K562 (cell line): ENCODE data around the gene MED29. TPM values are rescaled to one million over a fixed set of nuclear protein-coding genes. Genes with fewer than 3 reads are reported as not detected.

Experiments
- ATAC-seq: fragments of 200-7000 bp; cut with Tn5 transposase; 3 replicates; pipeline ENCODE4 v1.9.1; 2020; ENCODE audit warnings: moderate library complexity
- BruUV-seq: library from RNA; stranded (reverse); fragments of 400-500 nt; replicated peaks from 2 replicates; lab custom pipeline; 2021; lab: Mats Ljungman, UMichigan
- CTCF ChIA-PET: fragments of 300-600 bp; formaldehyde crosslinking; extraction: SDS; loops from one replicate; lab custom pipeline; 2021; ENCODE audit warnings: low intra/inter-chr PET ratio; lab: Yijun Ruan, JAX
- POLR2A ChIA-PET: fragments of 300-600, 350-650 bp; sonication (Branson Sonifier 250); formaldehyde crosslinking; extraction: SDS; loops from one replicate; lab custom pipeline; 2021; ENCODE audit warnings: antibody characterized with exemption, inconsistent platforms; lab: Yijun Ruan, JAX
- DNase-seq, 4 experiments: peaks; one replicate each; pipeline versions ENCODE4 v3.0.0 to v3.0.0-alpha.2; 2011 to 2018; ENCODE audit warnings: low spot score in 3 of 4, mixed read lengths in 3 of 4; ENCODE audit errors: extremely low read depth in 1 of 4
- FAIRE-seq: peaks from 2 replicates; lab custom pipeline; 2011; peaks lifted over from hg19 to GRCh38; lab: Jason Lieb, UNC
- H2AFZ ChIP-seq: 2 replicates; pipeline ENCODE4 v1.6.0; 2011; ENCODE audit warnings: low read depth, low read length, control low read depth, inconsistent platforms
- H3K27ac ChIP-seq: fragments of 200-600 bp; 3 replicates; pipeline ENCODE4 v1.8.0; 2011; ENCODE audit warnings: low read depth, mild to moderate bottlenecking, control low read depth, inconsistent platforms, low read length, moderate library complexity, mixed read lengths; ENCODE audit errors: extremely low read depth
- H3K27me3 ChIP-seq, 2 experiments: fragments of 300-600 bp in 1 of 2; 2 replicates in 1 of 2; 3 replicates in 1 of 2; pipeline versions ENCODE4 v1.6.0 to v1.8.0; 2011; ENCODE audit warnings: inconsistent platforms in 2 of 2, low read length in 2 of 2, mild to moderate bottlenecking in 1 of 2, mixed read lengths in 1 of 2, moderate library complexity in 1 of 2; ENCODE audit not compliant: control insufficient read depth in 2 of 2, insufficient read depth in 2 of 2
- H3K36me3 ChIP-seq: fragments of 300-600 bp; 3 replicates; pipeline ENCODE4 v1.8.0; 2011; ENCODE audit warnings: mild to moderate bottlenecking, low read length, inconsistent platforms; ENCODE audit not compliant: control insufficient read depth, insufficient read depth
- H3K4me1 ChIP-seq, 2 experiments: fragments of 200-600 bp in 1 of 2; replicated peaks in 1 of 2; 2 replicates in 1 of 2; 3 replicates in 1 of 2; pipeline versions ENCODE4 v1.5.1 to v1.8.0; 2011; ENCODE audit warnings: inconsistent platforms in 2 of 2, low read length in 2 of 2, mild to moderate bottlenecking in 1 of 2, mixed read lengths in 1 of 2, moderate library complexity in 1 of 2; ENCODE audit not compliant: control insufficient read depth in 2 of 2, insufficient read depth in 2 of 2
- H3K4me2 ChIP-seq: 2 replicates; pipeline ENCODE4 v1.6.1; 2011; ENCODE audit warnings: low read length, control low read depth, inconsistent platforms, mixed read lengths; ENCODE audit not compliant: insufficient read depth
- H3K4me3 ChIP-seq: fragments of 200-600 bp; sonication (generic), shearing (Covaris generic); 2 replicates; pipeline ENCODE4 v1.5.1; 2016; ENCODE audit warnings: control low read depth, inconsistent platforms
- H3K79me2 ChIP-seq: fragments of 200-600 bp; 3 replicates; pipeline ENCODE4 v1.8.0; 2011; ENCODE audit warnings: low read length, inconsistent platforms; ENCODE audit not compliant: control insufficient read depth, insufficient read depth
- H3K9ac ChIP-seq, 2 experiments: 2 replicates each; pipeline versions ENCODE4 v1.6.0 to v1.6.1; 2011; ENCODE audit warnings: low read depth in 2 of 2, low read length in 2 of 2, control low read depth in 1 of 2, inconsistent platforms in 1 of 2, mild to moderate bottlenecking in 1 of 2, mixed read lengths in 1 of 2; ENCODE audit not compliant: insufficient read depth in 1 of 2
- H3K9me1 ChIP-seq: one replicate; pipeline ENCODE4 v1.6.0; 2011; ENCODE audit warnings: inconsistent platforms, mild to moderate bottlenecking, low read length, moderate library complexity; ENCODE audit not compliant: control insufficient read depth, insufficient read depth
- H3K9me3 ChIP-seq: replicated peaks from 2 replicates; pipeline ENCODE4 v1.5.1; 2011; ENCODE audit warnings: low read depth, low read length, inconsistent platforms; ENCODE audit not compliant: control insufficient read depth, insufficient read depth
- H4K20me1 ChIP-seq: replicated peaks from 2 replicates; pipeline ENCODE4 v1.6.1; 2011; ENCODE audit warnings: low read length, inconsistent platforms, mixed read lengths; ENCODE audit not compliant: control insufficient read depth, insufficient read depth
- ARID3B ChIP-seq: fragments of 250-450 bp; sonication (Bioruptor Pico); IDR thresholded peaks from 2 replicates; pipeline ENCODE4 v1.4.0; 2020; ENCODE audit warnings: borderline replicate concordance
- DPF2 ChIP-seq: fragments of 450-650 bp; IDR thresholded peaks from 2 replicates; pipeline ENCODE4 v1.6.1; 2016
- FOSL1 ChIP-seq: fragments of 200-800 bp; sonication (Bioruptor generic); conservative IDR thresholded peaks from 2 replicates; pipeline ENCODE4 v1.6.1; 2016; ENCODE audit warnings: missing genetic modification characterization, missing compliant biosample characterization
- IFI16 ChIP-seq: fragments of 250-450 bp; sonication (Bioruptor Pico); IDR thresholded peaks from 2 replicates; pipeline ENCODE4 v2.1.2; 2022; ENCODE audit warnings: mild to moderate bottlenecking, inconsistent platforms
- MECOM ChIP-seq: fragments of 250-450 bp; sonication (Bioruptor Pico); IDR thresholded peaks from 2 replicates; pipeline ENCODE4 v1.8.0; 2022; ENCODE audit warnings: inconsistent platforms
- MEIS2 ChIP-seq: fragments of 450-650 bp; IDR thresholded peaks from 2 replicates; pipeline ENCODE4 v1.6.1; 2014; ENCODE audit warnings: mild to moderate bottlenecking; ENCODE audit not compliant: partially characterized antibody
- NR2C2 ChIP-seq, 2 experiments: fragments of 200-800 bp in 1 of 2; sonication (Bioruptor generic) in 1 of 2; sonication (generic) in 1 of 2; formaldehyde crosslinking in 1 of 2; IDR thresholded peaks; 2 replicates each; pipeline versions ENCODE4 v1.6.1 to v1.8.0; 2016 to 2022; ENCODE audit warnings: mild to moderate bottlenecking in 1 of 2, missing compliant biosample characterization in 1 of 2, missing genetic modification characterization in 1 of 2, missing genetic modification reagents in 1 of 2
- PKNOX1 ChIP-seq: fragments of 450-650 bp; IDR thresholded peaks from 2 replicates; pipeline ENCODE4 v1.6.1; 2016
- PRDM10 ChIP-seq: fragments of 450-650 bp; IDR thresholded peaks from 2 replicates; pipeline ENCODE4 v1.6.1; 2018; ENCODE audit not compliant: partially characterized antibody
- RCOR1 ChIP-seq, 2 experiments: IDR thresholded peaks; 2 replicates each; pipeline ENCODE4 v1.6.1; 2012; ENCODE audit warnings: low read depth in 2 of 2, low read length in 2 of 2, borderline replicate concordance in 1 of 2, improper control_type of control experiment in 1 of 2
- TEAD2 ChIP-seq: fragments of 450-650 bp; IDR thresholded peaks from 2 replicates; pipeline ENCODE4 v1.6.1; 2016; ENCODE audit warnings: missing genetic modification characterization, control low read depth, missing compliant biosample characterization
- ZBTB7A ChIP-seq: IDR thresholded peaks from 2 replicates; pipeline ENCODE4 v1.6.1; 2011; ENCODE audit warnings: low read depth, mild to moderate bottlenecking, low read length, moderate library complexity, borderline replicate concordance; ENCODE audit not compliant: control insufficient read depth
- ZKSCAN8 ChIP-seq: fragments of 200-800 bp; sonication (Bioruptor generic); IDR thresholded peaks from 2 replicates; pipeline ENCODE4 v1.6.1; 2016; ENCODE audit warnings: missing genetic modification characterization, missing compliant biosample characterization
- WGBS: fragments of 100-300 bp; shearing (Covaris generic); methylation state at CpG from one replicate; pipeline ENCODE4 v1.1.6; 2016; ENCODE audit warnings: low coverage, mixed read lengths; ENCODE audit not compliant: insufficient coverage; ENCODE audit errors: missing lambda C conversion rate; 5-methylcytosine and 5-hydroxymethylcytosine counted together
- in situ Hi-C: fragments of 300-500 bp; cut with MboI; formaldehyde crosslinking; loops from 4 replicates; pipeline ENCODE4 v1.15.0; 2018; ENCODE audit warnings: inconsistent platforms, mixed read lengths
- intact Hi-C: fragments of 100-400 bp; cut with micrococcal nuclease; formaldehyde crosslinking; loops from 2 replicates; pipeline ENCODE4 v1.14.2; 2022
- polyA plus RNA-seq, 8 experiments: library from polyadenylated mRNA; depleted of rRNA in 4 of 8; stranded (reverse) in 5 of 8; unstranded in 3 of 8; fragments of >200 nt; fragmentation: Nextera tagmentation in 2 of 8; fragmentation: Illumina TruSeq in 1 of 8; extraction: Ambion mirVana in 2 of 8; extraction: Trizol in 1 of 8; gene quantifications; 2 replicates each; pipeline versions ENCODE4 v1.2.1 to v1.2.3, GENCODE V29; 2011 to 2014; ENCODE audit warnings: inconsistent platforms in 1 of 8, missing spikeins in 1 of 8
- total RNA-seq, 7 experiments: library from RNA; depleted of rRNA in 6 of 7; stranded (reverse); fragments of >200 nt in 6 of 7; fragmentation: Illumina TruSeq in 2 of 7; extraction: Trizol in 2 of 7; gene quantifications; 2 replicates each; pipeline versions ENCODE4 v1.2.1 to v1.2.3, GENCODE V29; 2011 to 2021; ENCODE audit warnings: low replicate concordance in 1 of 7

The MED29 gene
- total and polyA plus RNA-seq, 9 of the 15 experiments (the other 6 are each of a cell fraction or from before 2014, with no cell fraction given): 1.8 to 22.6 (median 12.4) TPM

GRCh38 chr19:39347332-39348164 lies 43.6 kb upstream of the MED29 start:
- H3K4me3 ChIP-seq: no peak overlapping the region
- peak; percentile 52 for FAIRE-seq
- in situ Hi-C loops (no loop called here), intact Hi-C loops (no loop called here)
- ChIA-PET CTCF (no interaction called here), POLR2A (interaction anchor here (0.6 to 1.4 kb wide), 8 partner anchors 9 to 639 kb away, joined by 3 to 7 read pairs (median 4); partner anchors contain the start of genes MED29, PAF1 and RPS16)
- ATAC-seq: peak; percentile 66
- peaks cover 78% of the 10 kb centered on the region for H3K36me3 ChIP-seq
- H3K79me2 ChIP-seq: peaks cover 91% of the 10 kb centered on the region
- peak overlapping the region; percentile 48 for H3K4me2 ChIP-seq
- BruUV-seq: no TSS peak
- WGBS: 25% methylated on average over 4 of the region's 4 CpGs
- H3K27me3 ChIP-seq: no peaks in the 10 kb centered on the region
- H3K27ac ChIP-seq: peak overlapping the region; percentile 41; the same call in 2 of the 3 replicates
- peak in 2 of 4 experiments; percentile 40 to 60 for DNase-seq
- peaks cover 36 to 55% of the 10 kb centered on the region in 2 experiments for H3K4me1 ChIP-seq
- H3K9me1 ChIP-seq: peaks cover 12% of the 10 kb centered on the region
- H4K20me1 ChIP-seq: peaks cover 38% of the 10 kb centered on the region
- peak overlapping the region in 1 of 2 experiments; percentile 49; a peak in 1 of 4 replicates for H3K9ac ChIP-seq
- no peak overlapping the region for H2AFZ ChIP-seq
- H3K9me3 ChIP-seq: no peaks in the 10 kb centered on the region
- TF ChIP-seq ARID3B (CRISPR knock-in tag) (no peak), MEIS2 (peak; percentile 17), DPF2 (0 out of 2 replicates have a peak, but pooled peaks have one; percentile 15), PRDM10 (peak; percentile 90), MECOM (CRISPR knock-in tag) (peak; percentile 57; the same call in 1 of the 2 replicates), NR2C2 (CRISPR knock-in tag; IDR thresholded peaks at IDR 0.05) (no peak), NR2C2 (tag; IDR thresholded peaks at IDR 0.05) (peak; percentile 30; the same call in 1 of the 2 replicates), ZKSCAN8 (no peak), TEAD2 (tag) (0 out of 2 replicates have a peak, but pooled peaks have one; percentile 19), FOSL1 (tag) (peak; percentile 76), IFI16 (CRISPR knock-in tag) (0 out of 2 replicates have a peak, but pooled peaks have one; percentile 43), PKNOX1 (peak; percentile 46), RCOR1 (IDR thresholded peaks at IDR 0.05; ENCODE audit: borderline replicate concordance in 1 of 2, low read depth in 2 of 2, low read length in 2 of 2) (peak in 1 of 2 experiments; percentile 80; a peak in 2 of 4 replicates), ZBTB7A (no peak)
